GM13977 (cell line): Measurements from ENCODE around the gene EDEM1.

ENCODE experiments used
- DNase-seq: peaks from one replicate; pipeline ENCODE4 v3.0.0; 2012; ENCODE audit warnings: low spot score
- in situ Hi-C: fragments of 300-500 bp; cut with MboI; formaldehyde crosslinking; loops from one replicate; pipeline ENCODE4 v1.12.0; 2022; ENCODE audit warnings: low sequenced_read_pairs, low pct_unique_long_range_greater_than_20kb, mixed read lengths, inconsistent platforms; ENCODE audit not compliant: unreplicated experiment
- TF ChIP-seq, protein P1 (sequence below): IDR thresholded peaks from 2 replicates; pipeline ENCODE4 v1.5.1; 2012; ENCODE audit warnings: mild to moderate bottlenecking, control low read depth; ENCODE audit not compliant: insufficient read depth; ENCODE audit errors: extremely low read depth, missing control alignments

EDEM1 gene

DNA sequence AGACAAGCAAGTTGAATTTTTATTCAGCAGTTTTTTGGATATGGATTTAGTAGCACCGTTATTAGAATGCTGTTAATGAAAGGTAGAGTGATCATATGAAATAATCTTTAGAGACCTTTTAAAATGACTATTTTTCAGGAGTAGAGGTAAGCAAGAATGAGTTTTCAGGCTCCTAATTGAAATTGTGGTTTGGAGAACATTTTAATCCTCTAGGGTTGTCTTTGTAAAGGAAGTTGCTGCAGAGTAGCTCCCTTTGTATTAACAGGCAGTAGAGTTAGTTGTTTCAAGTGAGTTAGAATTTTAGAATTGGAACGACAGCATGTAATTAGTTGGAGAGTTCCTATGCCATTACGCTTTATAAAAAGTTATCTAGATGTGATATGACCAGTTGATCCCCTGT lies 27.2 kb upstream of the EDEM1 start:
- TF ChIP-seq, protein P1, sequence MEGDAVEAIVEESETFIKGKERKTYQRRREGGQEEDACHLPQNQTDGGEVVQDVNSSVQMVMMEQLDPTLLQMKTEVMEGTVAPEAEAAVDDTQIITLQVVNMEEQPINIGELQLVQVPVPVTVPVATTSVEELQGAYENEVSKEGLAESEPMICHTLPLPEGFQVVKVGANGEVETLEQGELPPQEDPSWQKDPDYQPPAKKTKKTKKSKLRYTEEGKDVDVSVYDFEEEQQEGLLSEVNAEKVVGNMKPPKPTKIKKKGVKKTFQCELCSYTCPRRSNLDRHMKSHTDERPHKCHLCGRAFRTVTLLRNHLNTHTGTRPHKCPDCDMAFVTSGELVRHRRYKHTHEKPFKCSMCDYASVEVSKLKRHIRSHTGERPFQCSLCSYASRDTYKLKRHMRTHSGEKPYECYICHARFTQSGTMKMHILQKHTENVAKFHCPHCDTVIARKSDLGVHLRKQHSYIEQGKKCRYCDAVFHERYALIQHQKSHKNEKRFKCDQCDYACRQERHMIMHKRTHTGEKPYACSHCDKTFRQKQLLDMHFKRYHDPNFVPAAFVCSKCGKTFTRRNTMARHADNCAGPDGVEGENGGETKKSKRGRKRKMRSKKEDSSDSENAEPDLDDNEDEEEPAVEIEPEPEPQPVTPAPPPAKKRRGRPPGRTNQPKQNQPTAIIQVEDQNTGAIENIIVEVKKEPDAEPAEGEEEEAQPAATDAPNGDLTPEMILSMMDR = no peak
- in situ Hi-C loops = no loop called here
- DNase-seq = no peak

DNA sequence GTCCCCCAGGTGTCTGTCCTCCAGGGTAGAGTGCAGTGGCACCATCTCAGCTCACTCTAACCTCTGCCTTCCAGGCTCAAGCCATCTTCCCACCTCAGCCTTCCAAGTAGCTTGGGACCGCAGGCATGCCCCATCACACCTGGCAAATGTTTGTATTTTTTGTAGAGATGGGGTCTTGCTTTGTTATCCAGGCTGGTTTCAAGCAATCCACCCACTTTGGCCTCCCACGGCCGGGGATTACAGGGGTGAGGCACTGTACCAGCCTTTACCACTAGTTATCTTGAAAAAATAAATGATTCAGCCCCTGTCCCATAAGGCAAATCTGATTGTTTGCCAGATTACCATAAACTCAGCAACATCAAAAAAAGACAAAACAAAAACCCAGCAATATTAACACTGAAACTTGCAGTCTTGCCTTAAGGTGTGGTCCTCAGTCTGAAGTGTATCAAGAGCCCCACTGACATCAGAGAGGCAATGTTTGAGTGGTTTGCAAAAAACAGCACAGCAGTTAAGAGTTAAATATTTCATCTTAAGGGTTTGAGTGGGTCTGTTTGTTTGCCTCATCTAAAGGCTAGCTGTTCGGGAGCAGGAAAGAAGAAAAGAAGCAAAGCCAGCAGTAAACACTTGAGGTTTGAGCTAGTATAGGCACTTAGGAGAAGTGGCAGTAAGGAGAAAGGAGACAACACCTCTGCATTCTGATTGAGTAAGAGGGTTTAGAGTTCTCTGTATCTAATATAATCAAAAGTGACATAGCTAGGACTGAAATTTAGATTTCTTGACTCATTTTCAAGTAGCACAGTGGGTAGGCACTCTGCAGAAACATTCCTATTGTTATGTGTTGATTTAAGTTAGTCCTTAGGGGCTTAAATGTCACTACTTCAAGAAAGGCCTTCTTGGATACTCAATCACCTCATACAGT lies 26.3 kb upstream of the EDEM1 start:
- TF ChIP-seq, protein P1 = no peak
- in situ Hi-C loops = no loop called here
- DNase-seq = no peak

DNA sequence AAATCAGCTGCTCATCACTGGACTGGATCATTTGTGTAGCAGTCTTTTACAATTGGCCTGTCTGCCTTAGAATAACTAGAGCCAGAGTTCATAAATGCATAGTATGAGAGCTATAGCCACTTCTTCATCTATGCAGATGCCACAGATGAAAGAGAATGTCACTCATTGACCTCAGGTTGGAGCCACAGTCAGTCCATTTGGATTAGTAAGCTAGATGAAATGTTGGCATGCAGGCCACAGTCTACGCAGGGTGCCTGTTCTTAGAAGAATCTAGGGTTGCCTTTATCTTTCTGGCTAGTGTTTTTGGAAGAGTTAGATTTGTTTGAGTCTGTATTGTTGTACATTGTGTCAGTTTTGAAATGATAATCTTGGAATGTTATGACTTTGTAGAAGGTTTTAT lies 25.4 kb upstream of the EDEM1 start:
- in situ Hi-C loops = no loop called here
- DNase-seq = no peak
- TF ChIP-seq, protein P1 = no peak

DNA sequence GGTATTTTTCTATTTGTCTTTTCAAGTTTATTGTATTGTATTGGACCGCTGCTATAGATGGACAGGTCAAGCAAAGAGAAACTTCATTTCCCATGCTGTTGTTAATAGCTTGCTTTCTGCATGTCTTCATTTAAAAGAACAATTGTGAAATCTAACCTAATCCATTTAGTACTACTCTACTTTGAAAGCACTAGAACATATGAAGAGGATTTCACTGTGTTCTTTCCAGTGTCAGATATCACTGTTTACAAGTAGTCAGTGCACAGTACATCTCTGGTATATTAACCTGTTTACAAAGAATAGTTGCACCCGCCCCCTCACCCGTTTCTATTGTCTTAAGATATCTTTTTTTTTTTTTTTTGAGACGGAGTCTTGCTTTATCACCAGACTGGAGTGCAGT lies 21.8 kb upstream of the EDEM1 start:
- no peak for DNase-seq
- TF ChIP-seq, protein P1 = no peak
- in situ Hi-C loops = no loop called here

DNA sequence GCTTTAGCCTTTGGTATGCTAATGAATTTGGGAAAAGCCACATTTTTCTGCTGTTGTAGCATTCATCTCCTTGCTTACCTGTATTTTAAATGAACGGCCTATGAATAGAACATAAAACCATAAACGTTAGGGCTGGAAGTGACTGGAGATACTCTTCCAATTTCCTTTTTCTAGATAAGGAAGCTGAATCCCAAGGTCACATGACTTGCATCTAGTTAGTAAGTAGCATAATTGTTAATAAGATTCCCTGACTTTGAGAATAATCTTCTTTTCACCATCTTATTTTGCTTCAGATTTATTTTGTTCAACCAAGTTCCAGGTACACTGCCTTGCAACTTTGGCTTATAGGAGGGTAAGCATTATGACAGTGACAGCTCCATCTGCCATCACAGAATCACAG lies 20.7 kb upstream of the EDEM1 start:
- DNase-seq = no peak
- TF ChIP-seq, protein P1 = no peak
- in situ Hi-C loops = no loop called here

DNA sequence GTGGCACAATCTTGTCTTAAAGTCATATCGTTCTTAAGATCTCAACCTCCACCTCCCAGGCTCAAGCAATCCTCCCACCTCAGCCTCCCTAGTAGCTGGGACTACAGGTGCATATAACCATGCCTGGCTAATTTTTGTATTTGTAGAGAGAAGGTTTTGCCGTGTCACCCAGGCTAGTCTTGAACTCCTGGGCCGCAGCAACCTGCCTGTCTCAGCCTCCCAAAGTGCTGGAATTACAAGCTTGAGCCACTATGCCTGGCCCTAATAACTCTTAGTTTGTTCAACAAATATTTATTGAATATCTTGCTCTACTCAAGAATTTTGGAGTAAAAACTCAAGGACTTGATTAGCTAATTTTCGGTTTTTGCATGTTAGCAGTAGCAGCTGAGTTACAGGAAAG lies 19.4 kb upstream of the EDEM1 start:
- no peak for DNase-seq
- in situ Hi-C loops = no loop called here
- TF ChIP-seq, protein P1 = no peak
